ENCODE measurements around the gene QKI. TPM values are rescaled to one million over a fixed set of nuclear protein-coding genes. Genes with fewer than 3 reads are reported as not detected.

QKI gene
- total RNA-seq, 2 experiments from 2014 or later = 43.3 to 47.5 TPM

DNA sequence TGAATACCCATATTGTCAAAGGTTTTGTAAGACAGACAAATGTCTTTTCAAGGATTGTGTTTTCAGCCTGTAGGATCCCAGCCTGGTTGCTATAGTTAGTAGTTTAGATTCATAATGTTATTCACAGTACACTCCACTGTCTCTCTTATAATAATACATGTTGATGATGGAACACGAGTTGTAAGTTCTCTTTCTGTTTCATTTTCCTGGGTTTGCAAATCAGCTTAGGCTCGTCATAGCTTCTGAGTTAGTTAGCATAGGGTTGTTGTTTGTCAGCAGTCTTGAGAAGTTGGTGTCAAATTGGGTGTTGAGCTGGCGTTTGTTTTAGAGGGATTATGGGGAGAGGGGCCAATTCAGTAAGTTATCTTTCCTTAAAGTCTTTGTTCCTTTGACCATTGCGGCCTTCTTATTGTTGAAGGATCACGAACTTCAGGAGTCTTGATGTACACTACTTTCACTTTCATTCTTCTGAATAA lies 45.8 kb downstream of the QKI start:
- H3K4me1 Mint-ChIP-seq (ENCODE audit: low read depth) = peaks cover 54% of the 10 kb centered on the region
- ATAC-seq (peak; percentile 90), DNase-seq (peak; percentile 9)
- ChIA-PET POLR2A (no interaction called here), CTCF (interaction anchor here (1.1 to 1.3 kb wide), 3 partner anchors 10 to 45 kb away, joined by 3 read pairs; no protein-coding TSS in a partner anchor)
- intact Hi-C loops (cut with micrococcal nuclease) = no loop called here
- no peaks in the 10 kb centered on the region for H3K9me3 Mint-ChIP-seq
- TF ChIP-seq, protein P1, sequence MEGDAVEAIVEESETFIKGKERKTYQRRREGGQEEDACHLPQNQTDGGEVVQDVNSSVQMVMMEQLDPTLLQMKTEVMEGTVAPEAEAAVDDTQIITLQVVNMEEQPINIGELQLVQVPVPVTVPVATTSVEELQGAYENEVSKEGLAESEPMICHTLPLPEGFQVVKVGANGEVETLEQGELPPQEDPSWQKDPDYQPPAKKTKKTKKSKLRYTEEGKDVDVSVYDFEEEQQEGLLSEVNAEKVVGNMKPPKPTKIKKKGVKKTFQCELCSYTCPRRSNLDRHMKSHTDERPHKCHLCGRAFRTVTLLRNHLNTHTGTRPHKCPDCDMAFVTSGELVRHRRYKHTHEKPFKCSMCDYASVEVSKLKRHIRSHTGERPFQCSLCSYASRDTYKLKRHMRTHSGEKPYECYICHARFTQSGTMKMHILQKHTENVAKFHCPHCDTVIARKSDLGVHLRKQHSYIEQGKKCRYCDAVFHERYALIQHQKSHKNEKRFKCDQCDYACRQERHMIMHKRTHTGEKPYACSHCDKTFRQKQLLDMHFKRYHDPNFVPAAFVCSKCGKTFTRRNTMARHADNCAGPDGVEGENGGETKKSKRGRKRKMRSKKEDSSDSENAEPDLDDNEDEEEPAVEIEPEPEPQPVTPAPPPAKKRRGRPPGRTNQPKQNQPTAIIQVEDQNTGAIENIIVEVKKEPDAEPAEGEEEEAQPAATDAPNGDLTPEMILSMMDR (IDR thresholded peaks at IDR 0.05) = no peak
- peaks cover 43% of the 10 kb centered on the region for H3K36me3 Mint-ChIP-seq (ENCODE audit: low read depth)
- no peaks in the 10 kb centered on the region for H3K27me3 Mint-ChIP-seq
- H3K4me3 Mint-ChIP-seq = peak overlapping the region; percentile 95
- peak overlapping the region; percentile 98 for H3K27ac Mint-ChIP-seq

DNA sequence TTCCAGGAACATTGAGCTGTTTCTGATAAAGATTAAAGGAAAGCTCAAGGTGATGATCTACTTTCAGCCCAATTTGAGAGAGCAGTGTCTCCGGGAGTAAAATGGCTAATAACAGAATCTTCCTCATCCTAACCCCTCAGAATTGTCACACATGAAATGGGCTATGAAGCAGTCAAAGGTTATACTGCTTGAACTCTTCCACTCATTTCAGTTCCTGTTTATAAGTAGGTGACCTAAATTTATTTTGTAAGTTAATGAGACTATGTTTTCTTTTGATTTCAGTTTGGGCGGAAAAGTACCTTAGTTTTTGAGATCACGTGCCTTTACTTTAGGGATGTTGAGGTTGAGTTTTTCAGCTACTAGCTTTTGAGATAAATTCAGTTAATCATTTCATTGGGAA lies 47.2 kb downstream of the QKI start:
- DNase-seq = no peak
- Mint-ChIP-seq H3K36me3 (ENCODE audit: low read depth) (peaks cover 45% of the 10 kb centered on the region), H3K27me3 (no peaks in the 10 kb centered on the region), H3K27ac (peak overlapping the region; percentile 61), H3K4me1 (ENCODE audit: low read depth) (peaks cover 50% of the 10 kb centered on the region), H3K9me3 (no peaks in the 10 kb centered on the region), H3K4me3 (peak overlapping the region; percentile 40)
- CTCF ChIA-PET = interaction anchor here (1.3 kb wide), 1 partner anchor 13 kb away, joined by 3 read pairs; no protein-coding TSS in a partner anchor
- POLR2A ChIA-PET = no interaction called here
- ATAC-seq = no peak
- TF ChIP-seq, protein P1 (IDR thresholded peaks at IDR 0.05) = no peak
- intact Hi-C loops (cut with micrococcal nuclease) = no loop called here

DNA sequence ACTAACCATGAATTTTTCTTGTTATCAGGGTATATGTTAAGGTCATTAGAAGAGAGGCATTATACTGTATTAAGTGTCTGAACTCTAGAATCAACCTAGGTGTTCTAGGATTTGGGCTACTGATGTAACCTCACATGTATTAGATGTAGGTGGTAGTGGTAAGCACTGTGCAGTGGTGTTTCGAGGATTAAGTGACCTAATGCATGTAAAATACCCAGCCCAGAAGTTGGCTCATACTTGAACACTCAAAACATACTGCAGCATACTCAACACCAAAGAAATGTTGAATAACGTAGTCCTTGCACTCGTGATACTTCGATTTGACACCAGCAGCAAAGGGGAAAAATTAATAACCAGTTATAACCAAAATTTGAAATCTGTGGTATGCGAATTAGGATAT lies 48.7 kb downstream of the QKI start:
- Mint-ChIP-seq H3K27me3 (no peaks in the 10 kb centered on the region), H3K4me3 (no peak overlapping the region), H3K27ac (no peak overlapping the region), H3K4me1 (ENCODE audit: low read depth) (peaks cover 45% of the 10 kb centered on the region), H3K9me3 (no peaks in the 10 kb centered on the region), H3K36me3 (ENCODE audit: low read depth) (peaks cover 36% of the 10 kb centered on the region)
- ATAC-seq (no peak), DNase-seq (no peak)
- intact Hi-C loops (cut with micrococcal nuclease) = no loop called here
- TF ChIP-seq, protein P1 (IDR thresholded peaks at IDR 0.05) = no peak
- ChIA-PET CTCF (no interaction called here), POLR2A (interaction anchor here (0.7 kb wide), 1 partner anchor 1461 kb away, joined by 3 read pairs; no protein-coding TSS in a partner anchor)

DNA sequence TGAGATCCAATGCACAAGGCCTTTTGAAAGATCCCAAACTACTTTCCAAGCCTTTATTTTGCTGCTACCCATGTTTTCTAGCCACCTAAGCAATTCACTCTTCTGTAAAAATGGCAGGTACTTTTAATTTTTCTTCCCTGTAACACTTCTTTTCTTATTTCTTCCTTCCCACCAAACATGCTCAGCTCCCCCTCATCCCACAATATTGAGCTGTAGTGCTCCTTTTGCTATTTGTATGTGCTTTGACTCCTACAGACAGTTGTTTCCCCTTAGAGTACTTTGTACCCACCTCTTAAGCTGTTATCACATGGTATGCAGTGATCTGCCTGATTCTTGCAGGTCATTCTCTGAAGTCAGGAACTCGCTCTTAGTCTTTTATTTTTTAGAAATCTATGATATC lies 49.3 kb downstream of the QKI start:
- Mint-ChIP-seq H3K4me3 (no peak overlapping the region), H3K27ac (no peak overlapping the region), H3K36me3 (ENCODE audit: low read depth) (peaks cover 37% of the 10 kb centered on the region), H3K4me1 (ENCODE audit: low read depth) (peaks cover 46% of the 10 kb centered on the region), H3K9me3 (no peaks in the 10 kb centered on the region), H3K27me3 (no peaks in the 10 kb centered on the region)
- TF ChIP-seq, protein P1 (IDR thresholded peaks at IDR 0.05) = no peak
- CTCF ChIA-PET = no interaction called here
- intact Hi-C loops (cut with micrococcal nuclease) = no loop called here
- no peak for ATAC-seq
- POLR2A ChIA-PET = no interaction called here
- no peak for DNase-seq

DNA sequence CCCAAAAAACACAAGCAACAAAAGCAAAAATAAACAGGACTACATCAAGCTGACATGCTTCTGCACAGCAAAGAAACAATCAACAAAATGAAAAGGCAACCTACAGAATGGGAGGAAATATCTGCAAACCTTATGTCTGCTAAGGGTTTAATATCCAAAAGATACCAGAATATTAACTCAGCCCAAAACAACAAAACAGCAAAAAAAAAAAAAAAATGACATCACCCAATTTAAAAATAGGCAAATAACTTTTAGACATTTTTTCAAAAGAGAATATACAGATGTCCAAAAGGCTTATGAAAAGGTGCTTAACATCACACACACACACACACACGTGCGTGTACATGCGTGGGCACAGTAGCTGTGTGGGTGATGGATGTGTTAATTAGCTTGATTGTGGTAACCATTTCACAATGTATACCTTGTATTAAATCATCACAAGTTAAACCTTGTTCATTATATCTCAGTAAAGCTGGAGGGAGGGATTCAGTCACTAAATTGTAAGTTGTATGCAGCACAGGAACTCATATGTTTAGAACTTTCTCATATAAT lies 52.4 kb downstream of the QKI start:
- peaks cover 52% of the 10 kb centered on the region for H3K36me3 Mint-ChIP-seq (ENCODE audit: low read depth)
- intact Hi-C loops (cut with micrococcal nuclease) = no loop called here
- H3K4me1 Mint-ChIP-seq (ENCODE audit: low read depth) = peaks cover 34% of the 10 kb centered on the region
- H3K27me3 Mint-ChIP-seq = no peaks in the 10 kb centered on the region
- peaks cover 19% of the 10 kb centered on the region for H3K9me3 Mint-ChIP-seq
- ChIA-PET CTCF (no interaction called here), POLR2A (no interaction called here)
- TF ChIP-seq, protein P1 (IDR thresholded peaks at IDR 0.05) = no peak
- H3K27ac Mint-ChIP-seq = no peak overlapping the region
- ATAC-seq (no peak), DNase-seq (peak; percentile 5)
- no peak overlapping the region for H3K4me3 Mint-ChIP-seq

Data from activated CD8-positive, alpha-beta T cell treated with anti-CD3 and anti-CD28 coated beads for 36 hours (primary cell).